ENCODE results near the gene PFN3.

GRCh38 chr5:177356746-177357145, 43.7 kb downstream of the PFN3 start:
- TF ChIP-seq ZNF70 (CRISPR knock-in tag; IDR thresholded peaks at IDR 0.05): no peak
- no peak for TF ChIP-seq CREB5 (CRISPR knock-in tag; IDR thresholded peaks at IDR 0.05; ENCODE audit: low read depth)
- TF ChIP-seq OSR1 (CRISPR knock-in tag; IDR thresholded peaks at IDR 0.05): no peak
- TF ChIP-seq RARB (CRISPR knock-in tag; IDR thresholded peaks at IDR 0.05): no peak
- TF ChIP-seq, protein P1, sequence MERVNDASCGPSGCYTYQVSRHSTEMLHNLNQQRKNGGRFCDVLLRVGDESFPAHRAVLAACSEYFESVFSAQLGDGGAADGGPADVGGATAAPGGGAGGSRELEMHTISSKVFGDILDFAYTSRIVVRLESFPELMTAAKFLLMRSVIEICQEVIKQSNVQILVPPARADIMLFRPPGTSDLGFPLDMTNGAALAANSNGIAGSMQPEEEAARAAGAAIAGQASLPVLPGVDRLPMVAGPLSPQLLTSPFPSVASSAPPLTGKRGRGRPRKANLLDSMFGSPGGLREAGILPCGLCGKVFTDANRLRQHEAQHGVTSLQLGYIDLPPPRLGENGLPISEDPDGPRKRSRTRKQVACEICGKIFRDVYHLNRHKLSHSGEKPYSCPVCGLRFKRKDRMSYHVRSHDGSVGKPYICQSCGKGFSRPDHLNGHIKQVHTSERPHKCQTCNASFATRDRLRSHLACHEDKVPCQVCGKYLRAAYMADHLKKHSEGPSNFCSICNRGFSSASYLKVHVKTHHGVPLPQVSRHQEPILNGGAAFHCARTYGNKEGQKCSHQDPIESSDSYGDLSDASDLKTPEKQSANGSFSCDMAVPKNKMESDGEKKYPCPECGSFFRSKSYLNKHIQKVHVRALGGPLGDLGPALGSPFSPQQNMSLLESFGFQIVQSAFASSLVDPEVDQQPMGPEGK (CRISPR knock-in tag; IDR thresholded peaks at IDR 0.05; ENCODE audit: borderline replicate concordance): no peak
- TF ChIP-seq, protein P2, sequence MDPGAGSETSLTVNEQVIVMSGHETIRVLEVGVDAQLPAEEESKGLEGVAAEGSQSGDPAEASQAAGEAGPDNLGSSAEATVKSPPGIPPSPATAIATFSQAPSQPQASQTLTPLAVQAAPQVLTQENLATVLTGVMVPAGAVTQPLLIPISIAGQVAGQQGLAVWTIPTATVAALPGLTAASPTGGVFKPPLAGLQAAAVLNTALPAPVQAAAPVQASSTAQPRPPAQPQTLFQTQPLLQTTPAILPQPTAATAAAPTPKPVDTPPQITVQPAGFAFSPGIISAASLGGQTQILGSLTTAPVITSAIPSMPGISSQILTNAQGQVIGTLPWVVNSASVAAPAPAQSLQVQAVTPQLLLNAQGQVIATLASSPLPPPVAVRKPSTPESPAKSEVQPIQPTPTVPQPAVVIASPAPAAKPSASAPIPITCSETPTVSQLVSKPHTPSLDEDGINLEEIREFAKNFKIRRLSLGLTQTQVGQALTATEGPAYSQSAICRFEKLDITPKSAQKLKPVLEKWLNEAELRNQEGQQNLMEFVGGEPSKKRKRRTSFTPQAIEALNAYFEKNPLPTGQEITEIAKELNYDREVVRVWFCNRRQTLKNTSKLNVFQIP (CRISPR knock-in tag; IDR thresholded peaks at IDR 0.05; ENCODE audit: borderline replicate concordance, low read depth): no peak
- TF ChIP-seq BACH2 (CRISPR knock-in tag; IDR thresholded peaks at IDR 0.05; ENCODE audit: borderline replicate concordance): no peak
- TF ChIP-seq ARNTL (CRISPR knock-in tag; IDR thresholded peaks at IDR 0.05; ENCODE audit: borderline replicate concordance, low read depth): no peak
- TF ChIP-seq ZC3H10 (CRISPR knock-in tag; IDR thresholded peaks at IDR 0.05): no peak
- no peak for TF ChIP-seq TOX (CRISPR knock-in tag; IDR thresholded peaks at IDR 0.05; ENCODE audit: borderline replicate concordance)
- no peak for TF ChIP-seq ZFP30 (CRISPR knock-in tag; IDR thresholded peaks at IDR 0.05)

All from SK-N-SH treated with all-trans-retinoic acid at 6 μM for 48 hours (cell line).